IPS DF 6.9 (cell line): Measurements from ENCODE around the gene HDX.
"Not testable (repeated sequence)": the region's sequence is repeated elsewhere in the genome, so short reads cannot be mapped to it uniquely, and the experiment has no call there.

ENCODE experiments used
- DNase-seq: peaks from one replicate; pipeline ENCODE4 v3.0.0-alpha.2; 2013; ENCODE audit warnings: low read depth, low spot score
- H3K27ac ChIP-seq: one replicate; pipeline ENCODE4 v1.5.1; 2013; ENCODE audit warnings: low read length, control low read depth
- H3K27me3 ChIP-seq: 2 replicates; pipeline ENCODE4 v1.6.1; 2013; ENCODE audit warnings: mild to moderate bottlenecking, low read length; ENCODE audit not compliant: control insufficient read depth, insufficient read depth
- H3K36me3 ChIP-seq: 2 replicates; pipeline ENCODE4 v1.6.1; 2013; ENCODE audit warnings: low read length; ENCODE audit not compliant: control insufficient read depth, insufficient read depth
- H3K4me1 ChIP-seq: 2 replicates; pipeline ENCODE4 v1.6.1; 2013; ENCODE audit warnings: low read length; ENCODE audit not compliant: control insufficient read depth, insufficient read depth
- H3K4me3 ChIP-seq: 2 replicates; pipeline ENCODE4 v1.5.1; 2013; ENCODE audit warnings: mild to moderate bottlenecking, low read length
- H3K9me3 ChIP-seq: 2 replicates; pipeline ENCODE4 v1.6.1; 2013; ENCODE audit warnings: low read length, inconsistent platforms; ENCODE audit not compliant: control insufficient read depth, insufficient read depth
- WGBS: extraction: QIAGEN DNeasy Blood & Tissue Kit; methylation state at CpG from one replicate; pipeline ENCODE4 v1.1.7; 2013; ENCODE audit warnings: mixed read lengths, missing lambda C conversion rate; ENCODE audit not compliant: insufficient read length, insufficient coverage; 5-methylcytosine and 5-hydroxymethylcytosine counted together

Gene HDX

GRCh38 chrX:84339507-84340364 is 162.5 kb downstream of the HDX start:
- no peaks in the 10 kb centered on the region for H3K27me3 ChIP-seq
- no peak overlapping the region for H3K27ac ChIP-seq
- no peak overlapping the region for H3K4me3 ChIP-seq
- H3K4me1 ChIP-seq = no peaks in the 10 kb centered on the region
- no peaks in the 10 kb centered on the region for H3K36me3 ChIP-seq
- H3K9me3 ChIP-seq = no peaks in the 10 kb centered on the region
- no CpG with 5 or more reads among the region's 4 CpGs for WGBS
- DNase-seq = no peak

DNA sequence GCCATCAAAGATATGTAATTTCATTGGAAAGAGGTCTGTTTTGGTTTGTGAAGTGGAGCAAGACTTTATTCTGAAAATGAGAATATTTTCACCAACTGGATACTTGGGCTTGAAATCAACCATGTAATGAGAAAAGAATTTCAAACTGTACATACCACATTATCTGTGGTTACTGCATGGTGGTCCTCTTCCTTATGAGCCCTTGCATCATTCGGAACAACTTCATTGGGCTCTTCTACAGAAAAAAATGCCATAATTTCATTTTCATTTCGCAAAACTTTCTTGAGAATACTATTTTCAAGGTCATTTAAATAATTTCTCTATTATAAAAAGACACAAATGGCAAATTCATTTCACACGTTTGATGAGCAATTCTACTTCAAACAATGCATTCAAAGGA is 165.6 kb downstream of the HDX start:
- Histone ChIP-seq H3K4me1 (no peaks in the 10 kb centered on the region), H3K9me3 (no peaks in the 10 kb centered on the region), H3K36me3 (no peaks in the 10 kb centered on the region), H3K4me3 (no peak overlapping the region), H3K27me3 (no peaks in the 10 kb centered on the region), H3K27ac (no peak overlapping the region)
- no peak for DNase-seq
- no CpG with 5 or more reads among the region's 3 CpGs for WGBS

GRCh38 chrX:84335121-84335520 is 167.1 kb downstream of the HDX start:
- Histone ChIP-seq H3K36me3 (no peaks in the 10 kb centered on the region), H3K9me3 (no peaks in the 10 kb centered on the region), H3K4me3 (no peak overlapping the region), H3K27ac (no peak overlapping the region), H3K4me1 (no peaks in the 10 kb centered on the region), H3K27me3 (no peaks in the 10 kb centered on the region)
- no CpG with 5 or more reads among the region's 1 CpG for WGBS
- DNase-seq = no peak

DNA sequence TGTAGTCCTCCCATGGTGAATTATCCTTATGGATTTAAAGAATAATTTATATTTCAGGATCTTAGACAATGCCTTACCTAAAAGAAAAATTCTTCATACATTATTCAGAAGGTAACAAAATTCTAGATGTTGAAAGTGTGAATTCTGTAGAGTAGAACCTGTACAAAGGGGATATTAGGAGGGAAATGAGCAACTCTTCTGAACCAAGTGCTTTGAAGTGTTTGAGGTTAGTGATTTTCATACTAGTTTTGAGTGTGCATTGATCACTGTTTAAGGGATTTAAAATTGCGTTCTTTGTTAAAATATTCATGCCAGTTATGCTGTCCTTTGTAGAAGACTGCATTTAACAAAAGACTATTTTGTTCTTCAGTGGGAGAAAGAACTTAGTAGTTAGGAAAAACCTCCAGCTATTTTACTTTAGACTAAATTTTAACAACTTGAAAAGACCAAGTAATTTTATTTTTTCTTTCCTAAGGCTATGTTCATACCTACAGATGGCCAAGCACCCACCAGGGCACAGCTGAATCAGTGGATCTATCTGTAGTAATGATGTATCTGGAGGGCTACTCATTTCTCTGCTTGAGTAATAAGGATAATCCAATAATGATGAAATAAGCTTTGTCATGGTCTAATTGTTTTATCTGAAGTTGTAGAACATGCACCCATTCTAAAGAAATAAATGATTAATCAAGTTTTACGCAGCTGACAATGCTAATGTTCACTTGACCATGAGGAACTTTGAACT is 180.0 kb downstream of the HDX start:
- Histone ChIP-seq H3K4me1 (no peaks in the 10 kb centered on the region), H3K4me3 (no peak overlapping the region), H3K27me3 (no peaks in the 10 kb centered on the region), H3K36me3 (no peaks in the 10 kb centered on the region), H3K27ac (no peak overlapping the region), H3K9me3 (no peaks in the 10 kb centered on the region)
- WGBS = no CpG with 5 or more reads among the region's 2 CpGs
- DNase-seq = no peak

DNA sequence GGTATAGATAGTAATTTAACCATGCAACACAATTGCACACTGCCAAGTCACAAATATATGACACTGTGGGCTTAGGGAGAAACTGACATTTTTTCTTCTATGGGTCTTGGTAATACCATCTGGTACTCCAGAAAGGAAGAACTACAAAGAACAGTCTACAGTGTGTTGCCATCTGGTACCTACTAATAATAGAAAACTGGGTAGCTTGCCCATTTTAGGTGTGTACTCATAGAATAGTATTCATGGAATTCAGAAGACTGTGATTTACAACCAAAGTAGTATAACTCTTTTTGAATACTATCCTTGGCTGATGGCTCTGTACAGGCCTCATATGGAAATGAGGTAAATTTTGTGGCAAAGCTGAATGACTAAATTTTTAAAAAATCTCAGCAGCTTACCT is 181.6 kb downstream of the HDX start:
- H3K4me3 ChIP-seq = no peak overlapping the region
- no peaks in the 10 kb centered on the region for H3K36me3 ChIP-seq
- DNase-seq = no peak
- no peaks in the 10 kb centered on the region for H3K4me1 ChIP-seq
- no peaks in the 10 kb centered on the region for H3K9me3 ChIP-seq
- H3K27me3 ChIP-seq = no peaks in the 10 kb centered on the region
- no peak overlapping the region for H3K27ac ChIP-seq

DNA sequence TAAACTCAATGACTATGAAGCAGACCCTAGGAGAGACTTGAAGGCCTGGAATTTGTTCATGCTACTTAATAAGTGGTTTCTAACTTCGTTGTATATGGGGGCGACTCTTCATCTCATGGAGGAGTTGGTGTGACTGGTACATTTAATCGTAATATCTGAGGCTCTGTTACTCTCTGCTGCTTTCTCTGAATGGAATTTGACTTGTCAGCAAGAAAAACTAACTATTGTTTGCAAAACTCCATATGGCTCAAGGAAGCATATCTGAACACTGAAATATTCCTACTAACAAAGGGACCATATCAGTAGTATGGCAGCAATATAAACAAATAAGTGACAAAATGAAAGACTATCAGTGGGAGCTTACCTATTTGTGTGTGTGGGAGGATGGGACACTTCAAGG is 182.2 kb downstream of the HDX start:
- H3K4me3 ChIP-seq = no peak overlapping the region
- no peaks in the 10 kb centered on the region for H3K4me1 ChIP-seq
- DNase-seq = no peak
- no peaks in the 10 kb centered on the region for H3K9me3 ChIP-seq
- H3K27me3 ChIP-seq = no peaks in the 10 kb centered on the region
- no peaks in the 10 kb centered on the region for H3K36me3 ChIP-seq
- no CpG with 5 or more reads among the region's 3 CpGs for WGBS
- no peak overlapping the region for H3K27ac ChIP-seq

DNA sequence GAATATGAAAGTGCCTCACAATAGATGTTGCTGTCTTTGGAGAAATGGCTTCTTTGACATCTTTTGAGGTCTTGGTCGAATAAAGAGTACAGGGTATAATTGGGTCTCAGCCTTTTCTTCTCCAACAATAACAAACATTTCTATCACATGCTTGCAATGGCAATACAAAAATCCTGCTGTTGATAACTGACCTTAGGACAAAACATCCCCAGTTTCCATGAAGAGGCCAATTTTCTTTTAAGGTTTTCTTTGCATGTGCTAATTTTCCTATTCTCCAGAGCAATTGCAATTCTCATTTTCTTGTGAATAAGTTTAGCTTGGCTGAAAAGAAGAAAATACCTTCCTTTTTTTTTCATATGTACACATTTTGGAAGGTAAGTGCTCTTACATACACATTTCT is 183.6 kb downstream of the HDX start:
- WGBS = no CpG with 5 or more reads among the region's 1 CpG
- Histone ChIP-seq H3K27me3 (no peaks in the 10 kb centered on the region), H3K4me1 (no peaks in the 10 kb centered on the region), H3K4me3 (no peak overlapping the region), H3K27ac (no peak overlapping the region), H3K36me3 (no peaks in the 10 kb centered on the region), H3K9me3 (no peaks in the 10 kb centered on the region)
- no peak for DNase-seq

- DNase-seq, H3K9me3 ChIP-seq: not testable (repeated sequence)
Observed at GRCh38 chrX:84315946-84316345, 186.3 kb downstream of the HDX start.

More at GRCh38 chrX:84315946-84316345, 186.3 kb downstream of the HDX start:
- not testable (repeated sequence) for H3K4me1 ChIP-seq, H3K36me3 ChIP-seq, H3K27me3 ChIP-seq, H3K4me3 ChIP-seq, H3K27ac ChIP-seq
